ENCODE measurements around the gene RPP30.

RPP30 gene

GRCh38 chr10:90929179-90929578 is 57.4 kb downstream of the RPP30 start:
- H3K4me3 ChIP-seq (ENCODE audit: low read length, poor library complexity, severe bottlenecking), result no peak overlapping the region
- H3K9me2 ChIP-seq (replicated peaks; ENCODE audit: low read depth, low read length), result no peaks in the 10 kb centered on the region
- TF ChIP-seq EZH2phosphoT487 (IDR thresholded peaks at IDR 0.05; ENCODE audit: borderline replicate concordance), result no peak
- no peak for TF ChIP-seq CTCF (conservative IDR thresholded peaks at IDR 0.05; ENCODE audit: low read length)
- H3K27me3 ChIP-seq (ENCODE audit: insufficient read depth, low read length, poor library complexity, severe bottlenecking), result no peaks in the 10 kb centered on the region
- H3K4me2 ChIP-seq (ENCODE audit: low read depth, low read length, poor library complexity, severe bottlenecking), result no peak overlapping the region
- H3F3A ChIP-seq (ENCODE audit: low read depth), result no peaks in the 10 kb centered on the region
- no peaks in the 10 kb centered on the region for H3K79me2 ChIP-seq (ENCODE audit: insufficient read depth, low read length)
- no peak overlapping the region for H2AFZ ChIP-seq (ENCODE audit: low read length)
- H3K4me1 ChIP-seq (ENCODE audit: insufficient read depth, low read length, poor library complexity, severe bottlenecking), result peaks cover 13% of the 10 kb centered on the region
- H3K9me3 ChIP-seq (ENCODE audit: insufficient read depth, low read depth, low read length), result no peaks in the 10 kb centered on the region
- H4K20me1 ChIP-seq (ENCODE audit: insufficient read depth, low read length, poor library complexity, severe bottlenecking), result no peaks in the 10 kb centered on the region
- no peaks in the 10 kb centered on the region for H3K36me3 ChIP-seq (ENCODE audit: insufficient read depth, low read length)
- no peak overlapping the region for H3K9ac ChIP-seq (ENCODE audit: low read depth, low read length, poor library complexity, severe bottlenecking)

- H2AFZ ChIP-seq (ENCODE audit: low read length), result 0 out of 2 replicates have a peak overlapping the region, but pooled peaks have one; percentile 5
- H3K4me2 ChIP-seq (ENCODE audit: low read depth, low read length, poor library complexity, severe bottlenecking), result no peak overlapping the region
- no peaks in the 10 kb centered on the region for H3K27me3 ChIP-seq (ENCODE audit: insufficient read depth, low read length, poor library complexity, severe bottlenecking)
Measured at GRCh38 chr10:90930070-90930837, 58.5 kb downstream of the RPP30 start.

GRCh38 chr10:90930971-90931871 is 59.4 kb downstream of the RPP30 start:
- no peak overlapping the region for H3K4me3 ChIP-seq (ENCODE audit: low read length, poor library complexity, severe bottlenecking)
- H3K27me3 ChIP-seq (ENCODE audit: insufficient read depth, low read length, poor library complexity, severe bottlenecking), result no peaks in the 10 kb centered on the region
- H3K79me2 ChIP-seq (ENCODE audit: insufficient read depth, low read length), result no peaks in the 10 kb centered on the region
- TF ChIP-seq CTCF (conservative IDR thresholded peaks at IDR 0.05; ENCODE audit: low read length) (no peak), EZH2phosphoT487 (IDR thresholded peaks at IDR 0.05; ENCODE audit: borderline replicate concordance) (no peak)
- no peak overlapping the region for H3K9ac ChIP-seq (ENCODE audit: low read depth, low read length, poor library complexity, severe bottlenecking)
- peaks cover 13% of the 10 kb centered on the region for H3K4me1 ChIP-seq (ENCODE audit: insufficient read depth, low read length, poor library complexity, severe bottlenecking)
- peak overlapping the region; percentile 23 for H3K4me2 ChIP-seq (ENCODE audit: low read depth, low read length, poor library complexity, severe bottlenecking)
- no peaks in the 10 kb centered on the region for H3K9me3 ChIP-seq (ENCODE audit: insufficient read depth, low read depth, low read length)
- no peaks in the 10 kb centered on the region for H3K36me3 ChIP-seq (ENCODE audit: insufficient read depth, low read length)
- H3K9me2 ChIP-seq (replicated peaks; ENCODE audit: low read depth, low read length), result no peaks in the 10 kb centered on the region
- H3F3A ChIP-seq (ENCODE audit: low read depth), result no peaks in the 10 kb centered on the region
- H4K20me1 ChIP-seq (ENCODE audit: insufficient read depth, low read length, poor library complexity, severe bottlenecking), result no peaks in the 10 kb centered on the region
- H2AFZ ChIP-seq (ENCODE audit: low read length), result no peak overlapping the region

More at GRCh38 chr10:90930070-90930837, 58.5 kb downstream of the RPP30 start:
- Histone ChIP-seq H4K20me1 (ENCODE audit: insufficient read depth, low read length, poor library complexity, severe bottlenecking) (no peaks in the 10 kb centered on the region), H3K36me3 (ENCODE audit: insufficient read depth, low read length) (no peaks in the 10 kb centered on the region), H3K9ac (ENCODE audit: low read depth, low read length, poor library complexity, severe bottlenecking) (no peak overlapping the region), H3K9me2 (replicated peaks; ENCODE audit: low read depth, low read length) (no peaks in the 10 kb centered on the region), H3K4me1 (ENCODE audit: insufficient read depth, low read length, poor library complexity, severe bottlenecking) (peaks cover 13% of the 10 kb centered on the region), H3K4me3 (ENCODE audit: low read length, poor library complexity, severe bottlenecking) (no peak overlapping the region), H3K79me2 (ENCODE audit: insufficient read depth, low read length) (no peaks in the 10 kb centered on the region), H3F3A (ENCODE audit: low read depth) (no peaks in the 10 kb centered on the region), H3K9me3 (ENCODE audit: insufficient read depth, low read depth, low read length) (no peaks in the 10 kb centered on the region)
- TF ChIP-seq CTCF (conservative IDR thresholded peaks at IDR 0.05; ENCODE audit: low read length) (no peak), EZH2phosphoT487 (IDR thresholded peaks at IDR 0.05; ENCODE audit: borderline replicate concordance) (no peak)
